PFSK-1 (cell line): ENCODE data around the gene KATNAL1.

Source experiments
- POLR2AphosphoS5 ChIP-seq: IDR thresholded peaks from 2 replicates; pipeline ENCODE4 v1.6.1; 2012; ENCODE audit warnings: low read depth, mild to moderate bottlenecking, control low read depth, low read length, moderate library complexity
- TF ChIP-seq, protein P1 (sequence below), 2 experiments: IDR thresholded peaks; 2 replicates each; pipeline versions ENCODE4 v1.6.1 to v1.8.0; 2011 to 2012; ENCODE audit warnings: low read depth in 2 of 2, low read length in 2 of 2, control low read depth in 1 of 2, inconsistent platforms in 1 of 2, mild to moderate bottlenecking in 1 of 2, moderate library complexity in 1 of 2; ENCODE audit not compliant: insufficient read depth in 1 of 2

DNA sequence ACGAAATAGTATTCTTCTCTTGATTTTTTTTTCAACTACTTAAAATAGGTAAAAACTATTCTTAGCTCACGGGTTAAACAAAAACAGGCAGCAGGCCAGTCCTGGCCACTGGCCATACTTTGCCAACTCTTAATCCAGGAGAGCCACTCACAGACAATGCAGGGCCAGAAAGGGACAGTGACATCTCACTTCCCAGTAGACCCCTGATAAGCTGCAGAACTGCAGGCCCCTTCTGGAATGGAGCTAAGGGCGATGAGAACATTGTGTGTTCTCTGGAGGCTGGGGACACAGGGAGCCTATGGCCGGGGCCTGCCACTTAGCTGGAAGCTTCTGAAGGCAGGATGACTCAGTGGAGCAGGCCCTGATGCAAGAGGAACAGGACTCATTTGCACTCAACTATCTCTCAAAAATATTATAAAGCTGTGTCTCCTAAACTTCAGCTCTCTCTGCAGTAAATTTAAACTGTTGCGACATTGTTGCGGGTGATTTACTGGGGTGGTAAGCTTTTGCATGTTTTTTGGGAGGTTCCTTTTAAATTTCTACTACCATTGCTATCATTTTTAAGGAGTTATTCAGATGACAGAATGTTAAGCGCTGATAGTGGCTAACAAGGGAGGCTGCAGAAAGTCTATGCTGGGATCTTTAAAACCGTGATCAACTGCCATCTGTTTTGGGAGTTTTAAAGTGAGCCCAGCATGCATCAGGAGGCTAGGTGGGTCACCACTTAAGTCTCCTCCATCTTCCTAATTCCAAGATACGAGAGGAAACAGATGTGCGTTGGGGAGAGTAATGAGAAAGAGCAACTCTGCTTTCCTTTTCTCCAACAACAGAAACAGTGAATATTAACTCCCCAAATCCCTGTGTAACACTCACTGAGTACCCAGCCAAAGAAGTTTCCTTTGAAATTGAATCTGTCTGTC is 33.2 kb upstream of the KATNAL1 start:
- TF ChIP-seq, protein P1, sequence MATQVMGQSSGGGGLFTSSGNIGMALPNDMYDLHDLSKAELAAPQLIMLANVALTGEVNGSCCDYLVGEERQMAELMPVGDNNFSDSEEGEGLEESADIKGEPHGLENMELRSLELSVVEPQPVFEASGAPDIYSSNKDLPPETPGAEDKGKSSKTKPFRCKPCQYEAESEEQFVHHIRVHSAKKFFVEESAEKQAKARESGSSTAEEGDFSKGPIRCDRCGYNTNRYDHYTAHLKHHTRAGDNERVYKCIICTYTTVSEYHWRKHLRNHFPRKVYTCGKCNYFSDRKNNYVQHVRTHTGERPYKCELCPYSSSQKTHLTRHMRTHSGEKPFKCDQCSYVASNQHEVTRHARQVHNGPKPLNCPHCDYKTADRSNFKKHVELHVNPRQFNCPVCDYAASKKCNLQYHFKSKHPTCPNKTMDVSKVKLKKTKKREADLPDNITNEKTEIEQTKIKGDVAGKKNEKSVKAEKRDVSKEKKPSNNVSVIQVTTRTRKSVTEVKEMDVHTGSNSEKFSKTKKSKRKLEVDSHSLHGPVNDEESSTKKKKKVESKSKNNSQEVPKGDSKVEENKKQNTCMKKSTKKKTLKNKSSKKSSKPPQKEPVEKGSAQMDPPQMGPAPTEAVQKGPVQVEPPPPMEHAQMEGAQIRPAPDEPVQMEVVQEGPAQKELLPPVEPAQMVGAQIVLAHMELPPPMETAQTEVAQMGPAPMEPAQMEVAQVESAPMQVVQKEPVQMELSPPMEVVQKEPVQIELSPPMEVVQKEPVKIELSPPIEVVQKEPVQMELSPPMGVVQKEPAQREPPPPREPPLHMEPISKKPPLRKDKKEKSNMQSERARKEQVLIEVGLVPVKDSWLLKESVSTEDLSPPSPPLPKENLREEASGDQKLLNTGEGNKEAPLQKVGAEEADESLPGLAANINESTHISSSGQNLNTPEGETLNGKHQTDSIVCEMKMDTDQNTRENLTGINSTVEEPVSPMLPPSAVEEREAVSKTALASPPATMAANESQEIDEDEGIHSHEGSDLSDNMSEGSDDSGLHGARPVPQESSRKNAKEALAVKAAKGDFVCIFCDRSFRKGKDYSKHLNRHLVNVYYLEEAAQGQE (IDR thresholded peaks at IDR 0.05; ENCODE audit: insufficient read depth in 1 of 2, low read depth in 2 of 2, low read length in 2 of 2) = no peak
- TF ChIP-seq POLR2AphosphoS5 = no peak
